Suppressor macrophage treated with lipopolysaccharide for 4 hours (primary cell): ENCODE results near the gene GAS2.

Experiments
- DNase-seq: peaks from one replicate; pipeline ENCODE4 v3.0.0-alpha.2; 2020

Gene GAS2

DNA sequence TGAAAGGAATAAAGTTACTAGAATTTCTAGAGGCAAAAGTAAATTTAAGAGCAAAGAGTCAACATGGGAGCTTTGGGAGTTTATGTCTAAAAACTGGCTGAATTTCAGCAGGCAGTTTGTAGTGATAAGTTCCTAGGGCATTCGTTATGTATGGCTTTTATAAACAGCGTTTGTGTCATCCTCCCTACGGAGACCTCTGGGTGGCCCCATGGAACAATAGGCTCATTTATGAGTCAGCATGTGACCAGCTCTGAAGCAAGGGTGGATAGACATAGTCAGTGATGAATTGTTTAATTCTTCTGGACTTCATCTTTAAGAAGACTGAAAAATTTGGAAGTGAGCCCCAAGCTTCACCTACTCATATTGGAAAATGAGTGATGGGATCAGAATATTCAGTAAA, 126.1 kb downstream of the GAS2 start:
- no peak for DNase-seq

- DNase-seq, result no peak
These were observed 129.5 kb downstream of the GAS2 start for GRCh38 chr11:22795914-22796313.

DNA sequence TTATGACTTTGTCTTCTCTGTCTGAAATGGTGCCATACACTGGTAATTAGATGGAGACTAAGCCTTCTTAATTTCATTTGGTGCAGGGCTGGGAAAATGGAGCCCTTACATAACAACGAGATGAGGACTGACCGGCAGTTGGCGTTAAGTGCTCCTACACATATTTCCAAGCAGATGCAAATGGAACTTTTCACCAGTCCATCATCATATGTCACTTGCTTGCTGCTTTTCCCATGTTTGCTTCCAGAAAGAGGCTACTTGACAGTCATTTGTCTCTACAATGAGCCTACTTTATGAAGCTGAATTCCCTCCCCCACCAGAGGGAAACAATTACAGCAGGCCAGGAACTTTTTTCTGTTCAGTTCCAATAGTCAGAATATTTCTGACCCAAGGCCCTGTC, 130.6 kb downstream of the GAS2 start:
- no peak for DNase-seq

- DNase-seq, result no peak
These were observed 132.5 kb downstream of the GAS2 start for GRCh38 chr11:22798901-22799300.

DNA sequence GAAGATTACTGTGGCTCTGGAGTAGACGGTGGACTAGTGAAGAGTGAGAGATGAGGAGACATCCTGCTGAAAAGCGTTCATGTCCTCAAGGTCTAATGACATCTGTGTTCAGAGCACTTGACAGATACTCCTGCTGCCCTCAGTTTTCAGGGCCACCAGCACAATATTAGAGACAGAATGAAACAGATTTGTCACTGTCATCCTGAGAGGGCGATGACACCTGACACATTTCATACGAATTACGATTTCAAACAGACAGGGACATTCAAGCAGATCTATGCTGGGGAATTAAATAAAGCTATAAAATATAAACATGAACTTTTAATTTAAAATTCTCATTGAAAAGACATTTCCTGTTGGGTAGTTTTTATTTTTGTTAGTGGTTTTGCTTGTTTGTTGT, 134.1 kb downstream of the GAS2 start:
- DNase-seq, result no peak

- DNase-seq, result no peak
These were observed 136.4 kb downstream of the GAS2 start for GRCh38 chr11:22802861-22803260.

GRCh38 chr11:22807391-22807790, 141.0 kb downstream of the GAS2 start:
- DNase-seq, result no peak

GRCh38 chr11:22807855-22808570, 141.6 kb downstream of the GAS2 start:
- peak; percentile 6 for DNase-seq

GRCh38 chr11:22808571-22809197, 142.3 kb downstream of the GAS2 start:
- no peak for DNase-seq

GRCh38 chr11:22809893-22810292, 143.5 kb downstream of the GAS2 start:
- no peak for DNase-seq

GRCh38 chr11:22822203-22822602, 155.8 kb downstream of the GAS2 start:
- DNase-seq, result no peak

GRCh38 chr11:22828373-22828772, 162.0 kb downstream of the GAS2 start:
- no peak for DNase-seq

DNA sequence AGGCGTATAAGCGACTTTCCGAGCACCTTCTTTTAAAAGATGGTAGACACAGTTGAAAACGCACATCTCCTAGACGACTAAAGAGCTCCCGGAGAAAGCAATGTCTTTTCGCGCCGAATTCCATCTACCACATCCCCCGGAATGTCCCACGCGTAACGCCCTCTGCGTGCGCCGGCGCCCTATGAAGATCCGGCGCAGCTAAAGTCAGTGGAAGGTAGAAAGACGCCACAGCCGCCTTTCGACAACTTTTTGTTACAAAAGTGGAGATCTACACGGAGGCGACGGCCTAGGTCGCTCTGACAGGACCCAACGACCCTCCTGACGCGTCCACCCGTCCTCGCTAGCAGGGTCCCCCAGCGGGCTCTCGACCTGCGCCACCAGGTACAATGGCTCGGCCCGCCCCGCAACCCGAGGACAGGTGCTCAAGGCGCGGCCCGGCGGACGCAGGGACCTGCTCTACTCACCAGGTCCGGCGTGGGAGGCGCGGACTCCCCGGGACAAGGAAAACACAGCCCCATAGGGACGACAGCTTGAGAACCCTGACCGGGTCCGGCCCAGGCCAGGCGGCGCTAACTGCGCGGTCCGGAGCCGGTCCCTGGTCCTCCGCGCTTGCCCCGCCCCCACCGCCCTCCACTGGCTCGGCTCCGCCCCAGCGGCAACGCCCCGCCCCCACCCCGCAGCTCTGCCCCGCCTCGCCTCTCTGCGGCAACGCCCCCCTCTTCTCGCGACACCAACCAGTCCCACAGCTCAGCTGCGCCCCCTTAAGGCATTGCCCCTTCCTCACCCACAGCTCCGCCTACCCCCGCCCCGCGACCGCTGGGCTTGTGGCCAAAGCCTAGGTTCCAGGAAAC, 163.0 kb downstream of the GAS2 start, which contains the start of gene SVIP:
TSS of gene SVIP (minus strand) at position 571 of the 851 bp plus-strand sequence. CDS start at position 518, 53 bp downstream.
- DNase-seq, result peak; percentile 92

DNA sequence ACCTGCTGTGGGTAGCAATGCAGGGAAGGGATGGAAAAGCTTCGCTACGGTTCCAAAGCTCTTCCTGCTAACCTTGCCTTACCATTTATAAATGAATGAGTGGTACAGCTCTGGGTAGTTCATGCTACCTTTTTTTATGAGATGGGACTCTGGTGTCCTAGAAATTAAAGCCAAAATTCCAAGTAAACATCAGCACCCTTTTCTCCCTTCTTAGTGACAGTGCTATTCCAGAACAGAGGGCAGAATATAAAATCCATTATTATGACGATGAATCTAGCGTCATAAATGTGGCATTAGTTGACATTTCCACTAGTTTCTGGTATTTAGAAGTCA, 163.6 kb downstream of the GAS2 start:
- no peak for DNase-seq

- DNase-seq, result no peak
These were observed 166.1 kb downstream of the GAS2 start for GRCh38 chr11:22832315-22833015.

DNA sequence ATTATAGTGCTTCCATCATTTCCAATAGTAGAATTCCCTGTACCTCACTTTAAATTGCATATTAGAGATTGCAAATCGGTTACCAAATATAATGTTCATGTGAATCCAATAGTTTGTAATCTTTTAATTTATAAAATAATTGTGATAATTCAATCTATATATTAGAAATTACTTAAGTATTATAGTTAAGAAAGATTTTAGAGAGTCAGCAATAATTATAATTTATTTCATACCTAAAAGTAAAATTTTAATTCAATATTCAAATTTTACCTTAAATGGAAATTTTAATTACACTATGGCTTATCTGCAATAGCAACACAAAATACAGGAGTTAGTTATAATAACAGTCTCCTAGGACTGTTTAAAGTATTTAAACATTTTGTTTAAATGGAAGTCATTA, 180.3 kb downstream of the GAS2 start:
- DNase-seq, result no peak

DNA sequence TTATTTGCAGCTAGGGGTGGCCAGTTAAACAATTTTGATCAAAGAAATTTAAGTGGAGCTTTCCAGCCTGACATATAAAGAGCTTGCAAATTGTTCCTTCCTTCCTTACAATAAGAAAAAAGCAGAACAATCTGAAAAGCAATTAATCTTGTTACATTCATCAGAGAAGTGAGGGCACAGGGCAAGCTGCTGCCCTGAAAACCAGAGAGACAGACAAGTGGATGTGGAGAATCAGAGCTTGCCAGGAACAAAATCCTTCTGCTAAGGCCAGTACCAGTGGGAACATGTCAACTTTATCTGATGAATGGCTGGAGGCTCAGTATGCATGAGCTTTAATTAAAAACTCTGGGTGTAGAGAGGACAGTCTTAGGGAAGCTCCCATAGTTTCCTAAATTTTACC, 185.1 kb downstream of the GAS2 start:
- no peak for DNase-seq

GRCh38 chr11:22859756-22860155, 193.3 kb downstream of the GAS2 start:
- no peak for DNase-seq

DNA sequence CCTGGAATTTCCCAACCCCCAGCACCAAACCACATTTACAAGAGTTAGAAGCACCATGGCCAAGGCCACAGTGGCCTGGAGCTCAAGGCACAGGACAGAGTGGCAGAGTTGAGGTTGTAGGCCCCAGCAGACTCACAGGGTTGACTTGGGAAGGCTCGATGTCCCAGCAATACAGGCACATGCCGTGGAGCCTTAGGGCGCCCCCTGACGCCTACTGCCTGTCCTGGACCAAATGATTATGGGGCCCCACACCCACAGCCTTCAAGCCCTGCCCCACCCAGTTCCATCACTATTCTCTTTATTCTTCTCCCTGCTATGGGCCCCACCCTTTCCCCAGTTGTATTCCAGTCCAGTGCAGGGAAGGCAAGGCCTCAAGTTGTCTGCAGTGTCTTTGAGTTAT, 193.8 kb downstream of the GAS2 start, which contains the start of gene CCDC179:
TSS of gene CCDC179 (minus strand) at position 234 of the 400 bp plus-strand sequence. CDS start at position 181, 53 bp downstream.
- DNase-seq, result no peak
